ENCODE results near the gene ASB2. TPM values are rescaled to one million over a fixed set of nuclear protein-coding genes. Genes with fewer than 3 reads are reported as not detected.
A peak's percentile ranks its signal among the peaks of the same experiment; 100 is the strongest.

Gene ASB2
- total and polyA plus RNA-seq, 2 of the 13 experiments (the other 11 are each of a cell fraction or from before 2014, with no cell fraction given): 0.82 to 4.1 TPM

DNA sequence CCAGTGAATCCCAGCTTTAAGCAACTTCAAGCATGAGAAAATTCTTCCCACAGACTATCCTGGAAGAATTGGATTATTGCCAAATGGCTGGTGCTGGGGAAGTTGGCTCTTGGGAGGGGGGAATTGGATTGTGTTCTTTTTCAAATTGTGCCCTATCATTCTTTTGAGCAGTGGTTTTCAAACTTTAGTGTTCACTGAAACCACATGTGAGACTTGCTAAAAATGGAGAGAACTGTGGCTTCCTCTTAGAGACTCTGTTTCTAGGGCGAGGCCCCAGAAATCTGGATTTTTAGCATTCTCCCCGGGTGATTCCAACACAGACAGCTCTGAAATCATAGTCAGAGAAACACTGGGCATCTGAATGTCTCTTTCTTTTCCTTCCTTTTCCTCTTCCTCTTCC lies 35.4 kb upstream of the ASB2 start:
- peaks cover 3 to 12% of the 10 kb centered on the region in 2 experiments; a peak in 3 of 5 replicates for H3K27me3 ChIP-seq (ENCODE audit: control insufficient read depth in 1 of 2, insufficient read depth in 2 of 2, low read length in 2 of 2)
- H3K4me2 ChIP-seq (ENCODE audit: low read depth, low read length): no peak overlapping the region
- H2AFZ ChIP-seq (ENCODE audit: low read length): no peak overlapping the region
- no peaks in the 10 kb centered on the region for H3K36me3 ChIP-seq (replicated peaks in 1 of 2; ENCODE audit: control insufficient read depth in 1 of 2, insufficient read depth in 2 of 2, low read length in 2 of 2)
- intact Hi-C loops (cut with micrococcal nuclease; ENCODE audit: unreplicated experiment) (no loop called here), in situ Hi-C loops (cut with HindIII; ENCODE audit: extremely low pct_ligation_motif_present, low pct_unique_long_range_greater_than_20kb) (no loop called here)
- ATAC-seq (no peak), DNase-seq (ENCODE audit: low spot score) (no peak), FAIRE-seq (no peak)
- H4K20me1 ChIP-seq (ENCODE audit: insufficient read depth, low read length): no peaks in the 10 kb centered on the region
- no peak overlapping the region for H3K4me3 ChIP-seq (replicated peaks in 1 of 3; ENCODE audit: insufficient read depth in 1 of 3, low read depth in 2 of 3, low read length in 3 of 3)
- peaks cover 26% of the 10 kb centered on the region for H3K4me1 ChIP-seq (ENCODE audit: insufficient read depth, low read length)
- no peak overlapping the region for H3K27ac ChIP-seq (ENCODE audit: extremely low read length, insufficient read depth, low read length)
- no peaks in the 10 kb centered on the region for H3K9me3 ChIP-seq (ENCODE audit: low read length)
- no TSS peak for BruUV-seq (replicated peaks)
- no peak overlapping the region for H3K9ac ChIP-seq (ENCODE audit: insufficient read depth, low read depth, low read length)
- ChIA-PET CTCF (ENCODE audit: low intra/inter-chr PET ratio, low total read pairs) (no interaction called here), POLR2A (interaction anchor here (1.5 kb wide), 1 partner anchor 10 kb away, joined by 9 read pairs; no protein-coding TSS in a partner anchor)
- no peaks in the 10 kb centered on the region for H3K79me2 ChIP-seq (ENCODE audit: insufficient read depth, low read length)
- 31% methylated on average over 2 of the region's 2 CpGs for WGBS (ENCODE audit: low lambda C conversion rate)
- 0 out of 2 replicates have a peak, but pooled peaks have one; percentile 52 for TF ChIP-seq PCBP1 (IDR thresholded peaks at IDR 0.05; ENCODE audit: borderline replicate concordance, low read depth, low read length)
- TF ChIP-seq BATF2 (CRISPR knock-in tag; IDR thresholded peaks at IDR 0.05): no peak
- TF ChIP-seq XBP1 (CRISPR knock-in tag; IDR thresholded peaks at IDR 0.05): no peak
- TF ChIP-seq HNRNPK (IDR thresholded peaks at IDR 0.05; ENCODE audit: low read depth, low read length, poor library complexity, severe bottlenecking): peak; percentile 95

- Histone ChIP-seq H3K4me2 (ENCODE audit: low read depth, low read length) (peak overlapping the region; percentile 29; the same call in 1 of the 2 replicates), H3K79me2 (ENCODE audit: insufficient read depth, low read length) (no peaks in the 10 kb centered on the region), H3K27ac (ENCODE audit: extremely low read length, insufficient read depth, low read length) (no peak overlapping the region), H3K4me1 (ENCODE audit: insufficient read depth, low read length) (peaks cover 26% of the 10 kb centered on the region), H3K27me3 (ENCODE audit: control insufficient read depth in 1 of 2, insufficient read depth in 2 of 2, low read length in 2 of 2) (peaks cover 0 to 4% of the 10 kb centered on the region in 2 experiments; a peak in 3 of 5 replicates), H3K4me3 (replicated peaks in 1 of 3; ENCODE audit: insufficient read depth in 1 of 3, low read depth in 2 of 3, low read length in 3 of 3) (no peak overlapping the region), H4K20me1 (ENCODE audit: insufficient read depth, low read length) (no peaks in the 10 kb centered on the region), H3K9ac (ENCODE audit: insufficient read depth, low read depth, low read length) (no peak overlapping the region), H3K9me3 (ENCODE audit: low read length) (no peaks in the 10 kb centered on the region), H3K36me3 (replicated peaks in 1 of 2; ENCODE audit: control insufficient read depth in 1 of 2, insufficient read depth in 2 of 2, low read length in 2 of 2) (no peaks in the 10 kb centered on the region), H2AFZ (ENCODE audit: low read length) (no peak overlapping the region)
- ChIA-PET POLR2A (interaction anchor here (1.1 kb wide), 1 partner anchor 15 kb away, joined by 3 read pairs; the partner anchor contains the start of gene OTUB2), CTCF (ENCODE audit: low intra/inter-chr PET ratio, low total read pairs) (no interaction called here)
- FAIRE-seq: no peak
- in situ Hi-C loops (cut with HindIII; ENCODE audit: extremely low pct_ligation_motif_present, low pct_unique_long_range_greater_than_20kb) (no loop called here), intact Hi-C loops (cut with micrococcal nuclease; ENCODE audit: unreplicated experiment) (no loop called here)
- ATAC-seq: no peak; the same call in 1 of the 3 replicates
- no TSS peak for BruUV-seq (replicated peaks)
- DNase-seq (ENCODE audit: low spot score): no peak
- WGBS (ENCODE audit: low lambda C conversion rate): 83% methylated on average over 6 of the region's 6 CpGs
- TF ChIP-seq KDM2A (CRISPR knock-in tag; IDR thresholded peaks at IDR 0.05; ENCODE audit: borderline replicate concordance, low read depth) (no peak), MED13 (CRISPR knock-in tag; IDR thresholded peaks at IDR 0.05) (no peak), GMEB2 (CRISPR knock-in tag; IDR thresholded peaks at IDR 0.05; ENCODE audit: low read depth) (no peak), ELK4 (CRISPR knock-in tag; IDR thresholded peaks at IDR 0.05; ENCODE audit: borderline replicate concordance) (no peak), SPEN (CRISPR knock-in tag; IDR thresholded peaks at IDR 0.05; ENCODE audit: low read depth) (no peak), ZNF350 (CRISPR knock-in tag; IDR thresholded peaks at IDR 0.05; ENCODE audit: borderline replicate concordance, low read depth) (no peak), ZNF30 (CRISPR knock-in tag; IDR thresholded peaks at IDR 0.05) (no peak), ZBTB21 (CRISPR knock-in tag; IDR thresholded peaks at IDR 0.05) (no peak), U2AF1 (optimal IDR thresholded peaks at IDR 0.05; ENCODE audit: low read depth, low read length) (no peak), SMC3 (IDR thresholded peaks at IDR 0.05; ENCODE audit: low read length) (no peak), ZNF619 (CRISPR knock-in tag; IDR thresholded peaks at IDR 0.05) (no peak), ZNF451 (CRISPR knock-in tag; IDR thresholded peaks at IDR 0.05) (no peak), ZNF572 (CRISPR knock-in tag; IDR thresholded peaks at IDR 0.05) (no peak)
Measured at GRCh38 chr14:94010625-94011024, 34.3 kb upstream of the ASB2 start.
